ENCODE data around the gene HS6ST1. TPM values are rescaled to one million over a fixed set of nuclear protein-coding genes. Genes with fewer than 3 reads are reported as not detected.

The HS6ST1 gene
- total RNA-seq, 3 donors from 2014 or later = 23.9 to 32.3 (median 28.2) TPM

Other genes with a start within 250 kb of the HS6ST1 start
- gene UGGT1, start 227.7 kb downstream of the HS6ST1 start, total RNA-seq = 10 to 100 TPM; 49.9 to 59.1 (median 58.7) TPM